ENCODE results near the gene CRISPLD2.

The CRISPLD2 gene

DNA sequence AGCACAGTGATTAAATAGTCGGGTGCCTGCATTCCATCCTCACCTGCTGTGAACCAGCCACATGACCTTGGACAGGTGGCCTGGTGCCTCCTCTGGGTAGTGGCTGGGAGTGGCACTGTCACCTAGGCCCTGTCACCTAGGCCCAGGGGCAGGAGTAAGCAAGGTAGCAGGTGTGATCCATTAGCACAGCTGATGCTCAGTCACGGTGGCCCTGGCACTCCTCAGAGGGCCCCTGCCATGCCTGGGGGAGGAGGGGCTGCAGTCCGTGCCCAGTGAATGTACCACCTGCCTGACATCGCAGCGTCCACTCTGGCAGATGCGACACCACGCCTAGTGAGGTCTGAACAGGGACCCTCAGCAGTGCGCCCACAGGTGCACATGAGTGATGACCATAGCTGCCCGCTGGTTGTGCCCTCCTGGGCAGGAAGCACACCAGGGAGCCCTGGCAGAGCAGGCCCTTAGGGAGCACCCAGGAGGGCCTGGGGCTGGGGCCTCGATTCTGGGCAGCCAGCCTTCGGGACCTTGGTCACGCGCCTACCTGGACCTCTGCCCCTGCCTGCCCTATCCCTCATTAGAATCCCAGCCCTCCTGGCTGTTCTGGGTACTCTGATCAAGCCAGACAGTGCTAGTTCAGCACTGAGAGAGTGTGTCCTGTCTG is 33.1 kb upstream of the CRISPLD2 start:
- Histone ChIP-seq H3K4me1 (ENCODE audit: control insufficient read depth, insufficient read depth, low read length) (no peaks in the 10 kb centered on the region), H3K9ac (ENCODE audit: low read length) (no peak overlapping the region), H3K27me3 (ENCODE audit: control insufficient read depth, insufficient read depth, low read length) (no peaks in the 10 kb centered on the region), H3K9me3 (ENCODE audit: control insufficient read depth, insufficient read depth, low read depth, low read length) (no peaks in the 10 kb centered on the region), H3K36me3 (ENCODE audit: control insufficient read depth, insufficient read depth, low read length) (no peaks in the 10 kb centered on the region), H3K27ac (ENCODE audit: low read depth, low read length) (no peak overlapping the region), H3K4me3 (ENCODE audit: low read depth, low read length) (no peak overlapping the region)

DNA sequence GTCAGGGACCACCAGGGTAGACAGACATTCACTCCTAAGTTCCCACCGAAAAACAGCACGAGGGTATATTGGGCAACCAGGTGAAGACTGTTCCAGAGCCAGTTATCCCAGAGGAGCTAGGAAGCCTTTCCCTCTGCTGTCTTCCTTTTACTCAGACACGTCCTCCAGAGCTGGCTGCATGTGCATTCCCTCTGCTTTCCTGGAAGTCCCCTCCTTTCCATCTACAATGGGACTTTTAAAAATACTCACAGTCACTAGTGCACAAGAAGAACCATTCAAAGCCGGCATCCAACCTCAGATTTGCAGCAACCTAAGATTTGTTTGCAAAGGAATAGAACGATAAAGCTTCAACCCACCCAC is 32.5 kb upstream of the CRISPLD2 start:
- no peak overlapping the region for H3K27ac ChIP-seq (ENCODE audit: low read depth, low read length)
- no peaks in the 10 kb centered on the region for H3K4me1 ChIP-seq (ENCODE audit: control insufficient read depth, insufficient read depth, low read length)
- H3K9ac ChIP-seq (ENCODE audit: low read length), result no peak overlapping the region
- H3K9me3 ChIP-seq (ENCODE audit: control insufficient read depth, insufficient read depth, low read depth, low read length), result no peaks in the 10 kb centered on the region
- H3K27me3 ChIP-seq (ENCODE audit: control insufficient read depth, insufficient read depth, low read length), result no peaks in the 10 kb centered on the region
- no peak overlapping the region for H3K4me3 ChIP-seq (ENCODE audit: low read depth, low read length)
- no peaks in the 10 kb centered on the region for H3K36me3 ChIP-seq (ENCODE audit: control insufficient read depth, insufficient read depth, low read length)

DNA sequence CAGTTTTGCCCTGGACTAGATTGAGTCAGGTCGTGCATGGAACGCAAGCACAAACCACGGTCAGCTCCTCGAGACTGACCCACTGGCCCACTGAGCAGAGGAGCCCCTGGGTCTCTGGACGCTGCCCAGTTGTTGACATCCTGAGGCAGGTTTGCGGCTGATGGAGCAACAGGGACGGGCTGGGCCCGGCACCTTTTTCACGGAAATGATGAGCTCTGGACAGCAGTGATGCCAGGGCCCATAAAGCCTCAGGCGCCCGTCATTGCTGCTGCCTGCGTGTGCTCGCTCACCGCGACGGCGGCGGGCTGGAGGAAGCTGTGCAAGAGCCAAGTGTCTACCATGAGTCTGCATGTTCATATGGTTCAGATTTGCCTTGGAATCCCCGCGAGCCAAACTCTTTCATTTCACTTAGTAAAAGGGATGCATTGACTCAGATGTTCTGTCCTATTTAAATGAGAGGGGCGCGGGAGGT is 30.8 kb upstream of the CRISPLD2 start:
- no peaks in the 10 kb centered on the region for H3K27me3 ChIP-seq (ENCODE audit: control insufficient read depth, insufficient read depth, low read length)
- H3K9ac ChIP-seq (ENCODE audit: low read length), result no peak overlapping the region
- H3K9me3 ChIP-seq (ENCODE audit: control insufficient read depth, insufficient read depth, low read depth, low read length), result no peaks in the 10 kb centered on the region

DNA sequence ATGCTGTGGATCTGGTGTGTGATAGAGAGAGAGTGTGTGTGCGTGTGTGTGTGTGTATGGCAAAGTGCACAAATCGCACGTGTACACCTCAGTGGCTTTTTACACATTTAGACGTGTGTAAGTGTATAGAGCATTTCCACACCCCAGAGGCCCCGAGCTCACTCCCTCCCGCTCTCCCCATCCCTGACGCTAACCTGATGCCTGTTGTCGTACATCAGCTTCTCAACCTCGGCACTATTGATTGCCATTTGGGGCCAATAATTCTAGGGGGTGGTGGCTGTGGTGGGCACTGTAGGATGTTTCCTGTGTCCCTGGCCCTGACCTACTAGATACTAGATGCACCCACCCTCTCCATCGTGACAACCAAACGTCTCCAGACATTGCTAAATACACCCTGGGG is 30.4 kb upstream of the CRISPLD2 start:
- Histone ChIP-seq H3K36me3 (ENCODE audit: control insufficient read depth, insufficient read depth, low read length) (no peaks in the 10 kb centered on the region), H3K27ac (ENCODE audit: low read depth, low read length) (no peak overlapping the region), H3K27me3 (ENCODE audit: control insufficient read depth, insufficient read depth, low read length) (no peaks in the 10 kb centered on the region), H3K9me3 (ENCODE audit: control insufficient read depth, insufficient read depth, low read depth, low read length) (no peaks in the 10 kb centered on the region), H3K9ac (ENCODE audit: low read length) (no peak overlapping the region), H3K4me1 (ENCODE audit: control insufficient read depth, insufficient read depth, low read length) (no peaks in the 10 kb centered on the region), H3K4me3 (ENCODE audit: low read depth, low read length) (no peak overlapping the region)

More for the DNA sequence above, 30.8 kb upstream of the CRISPLD2 start:
- H3K4me3 ChIP-seq (ENCODE audit: low read depth, low read length), result no peak overlapping the region
- H3K4me1 ChIP-seq (ENCODE audit: control insufficient read depth, insufficient read depth, low read length), result no peaks in the 10 kb centered on the region
- no peak overlapping the region for H3K27ac ChIP-seq (ENCODE audit: low read depth, low read length)
- H3K36me3 ChIP-seq (ENCODE audit: control insufficient read depth, insufficient read depth, low read length), result no peaks in the 10 kb centered on the region

DNA sequence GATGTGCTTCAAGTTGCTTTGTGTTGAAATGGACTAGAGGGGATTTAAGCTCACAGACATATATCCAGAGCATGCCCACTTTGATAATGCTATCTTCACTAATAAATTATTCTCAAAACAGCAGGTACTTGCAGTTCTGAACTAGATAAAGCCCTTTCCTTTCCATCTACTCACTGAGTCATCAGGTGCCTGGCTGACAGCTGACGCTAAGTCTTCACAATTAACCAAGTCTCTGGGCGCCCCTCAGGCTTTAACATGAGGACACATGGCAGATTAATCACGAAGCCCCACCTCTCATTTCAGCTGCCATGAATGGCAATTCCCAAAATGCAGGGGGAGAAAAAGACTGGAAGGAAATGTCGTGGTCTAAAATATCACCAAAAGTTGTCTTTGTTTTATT is 29.5 kb upstream of the CRISPLD2 start:
- Histone ChIP-seq H3K27ac (ENCODE audit: low read depth, low read length) (no peak overlapping the region), H3K36me3 (ENCODE audit: control insufficient read depth, insufficient read depth, low read length) (no peaks in the 10 kb centered on the region), H3K9me3 (ENCODE audit: control insufficient read depth, insufficient read depth, low read depth, low read length) (no peaks in the 10 kb centered on the region), H3K9ac (ENCODE audit: low read length) (no peak overlapping the region), H3K27me3 (ENCODE audit: control insufficient read depth, insufficient read depth, low read length) (no peaks in the 10 kb centered on the region), H3K4me3 (ENCODE audit: low read depth, low read length) (no peak overlapping the region), H3K4me1 (ENCODE audit: control insufficient read depth, insufficient read depth, low read length) (peaks cover 1% of the 10 kb centered on the region; the same call in 1 of the 2 replicates)

DNA sequence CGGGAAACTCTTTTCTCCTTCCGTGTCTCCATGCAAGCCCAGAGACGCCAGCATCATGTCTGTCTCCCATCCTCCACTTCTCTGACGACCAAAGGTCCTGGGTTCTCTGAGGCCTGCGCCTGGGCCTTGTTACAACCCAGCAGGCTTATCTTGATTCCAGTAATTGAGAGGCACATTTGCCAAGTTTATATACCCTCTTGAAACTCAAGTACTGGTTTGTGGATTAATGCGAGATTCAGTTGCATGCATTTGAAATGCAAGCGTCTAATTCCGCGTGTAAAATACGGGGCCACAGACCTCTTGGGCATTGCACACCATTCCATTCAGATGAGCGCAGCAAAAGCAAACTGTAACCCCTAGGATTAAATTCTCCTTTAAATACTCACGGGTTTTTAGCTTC is 28.7 kb upstream of the CRISPLD2 start:
- no peaks in the 10 kb centered on the region for H3K27me3 ChIP-seq (ENCODE audit: control insufficient read depth, insufficient read depth, low read length)
- H3K27ac ChIP-seq (ENCODE audit: low read depth, low read length), result no peak overlapping the region
- no peaks in the 10 kb centered on the region for H3K9me3 ChIP-seq (ENCODE audit: control insufficient read depth, insufficient read depth, low read depth, low read length)
- H3K36me3 ChIP-seq (ENCODE audit: control insufficient read depth, insufficient read depth, low read length), result no peaks in the 10 kb centered on the region
- H3K9ac ChIP-seq (ENCODE audit: low read length), result no peak overlapping the region
- H3K4me1 ChIP-seq (ENCODE audit: control insufficient read depth, insufficient read depth, low read length), result peaks cover 2% of the 10 kb centered on the region; the same call in 1 of the 2 replicates
- H3K4me3 ChIP-seq (ENCODE audit: low read depth, low read length), result no peak overlapping the region

DNA sequence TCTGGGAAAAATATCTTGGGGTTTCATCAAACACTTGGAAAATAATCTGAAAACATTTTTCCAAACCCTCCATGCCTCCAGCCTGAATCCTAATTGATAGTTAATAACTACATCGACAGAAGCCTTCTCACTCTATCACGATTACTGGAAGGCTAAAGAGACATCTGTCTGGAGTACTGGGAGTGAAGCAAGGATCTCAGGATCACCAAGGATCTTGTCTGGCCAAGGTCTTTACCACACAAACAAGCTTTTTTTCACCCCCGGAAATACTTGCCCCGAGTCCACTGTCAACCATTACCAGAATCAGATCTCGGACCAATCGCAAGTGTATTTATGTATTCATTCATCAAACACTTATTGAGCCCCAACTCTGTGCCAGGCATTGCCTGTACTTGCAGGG is 28.3 kb upstream of the CRISPLD2 start:
- Histone ChIP-seq H3K4me3 (ENCODE audit: low read depth, low read length) (no peak overlapping the region), H3K4me1 (ENCODE audit: control insufficient read depth, insufficient read depth, low read length) (peaks cover 2% of the 10 kb centered on the region; the same call in 1 of the 2 replicates), H3K36me3 (ENCODE audit: control insufficient read depth, insufficient read depth, low read length) (no peaks in the 10 kb centered on the region), H3K9me3 (ENCODE audit: control insufficient read depth, insufficient read depth, low read depth, low read length) (no peaks in the 10 kb centered on the region), H3K27ac (ENCODE audit: low read depth, low read length) (no peak overlapping the region), H3K27me3 (ENCODE audit: control insufficient read depth, insufficient read depth, low read length) (no peaks in the 10 kb centered on the region), H3K9ac (ENCODE audit: low read length) (no peak overlapping the region)

DNA sequence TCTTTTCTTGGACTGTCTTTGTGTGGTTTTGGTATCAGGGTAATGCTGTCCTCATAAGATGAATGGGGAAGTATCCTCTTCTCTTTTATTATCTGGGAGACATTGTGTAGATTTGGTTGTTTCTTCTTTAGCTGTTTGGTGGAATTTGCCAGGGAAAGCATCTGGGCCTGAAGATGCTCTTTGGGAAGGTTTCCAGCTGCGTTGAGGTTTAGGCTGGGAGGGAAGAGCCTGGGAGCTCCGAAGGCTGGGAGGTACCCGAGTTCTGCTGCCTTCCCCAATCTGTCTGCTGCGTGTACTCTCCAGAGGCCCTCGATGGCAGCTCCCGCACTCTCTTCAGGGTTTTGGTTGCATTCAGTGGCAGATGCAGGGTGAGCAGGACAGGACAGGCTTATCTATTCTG is 25.6 kb upstream of the CRISPLD2 start:
- H3K4me3 ChIP-seq (ENCODE audit: low read depth, low read length), result no peak overlapping the region
- H3K27me3 ChIP-seq (ENCODE audit: control insufficient read depth, insufficient read depth, low read length), result no peaks in the 10 kb centered on the region
- peaks cover 2% of the 10 kb centered on the region; the same call in 1 of the 2 replicates for H3K4me1 ChIP-seq (ENCODE audit: control insufficient read depth, insufficient read depth, low read length)
- no peaks in the 10 kb centered on the region for H3K9me3 ChIP-seq (ENCODE audit: control insufficient read depth, insufficient read depth, low read depth, low read length)
- no peaks in the 10 kb centered on the region for H3K36me3 ChIP-seq (ENCODE audit: control insufficient read depth, insufficient read depth, low read length)
- H3K27ac ChIP-seq (ENCODE audit: low read depth, low read length), result no peak overlapping the region
- H3K9ac ChIP-seq (ENCODE audit: low read length), result no peak overlapping the region

DNA sequence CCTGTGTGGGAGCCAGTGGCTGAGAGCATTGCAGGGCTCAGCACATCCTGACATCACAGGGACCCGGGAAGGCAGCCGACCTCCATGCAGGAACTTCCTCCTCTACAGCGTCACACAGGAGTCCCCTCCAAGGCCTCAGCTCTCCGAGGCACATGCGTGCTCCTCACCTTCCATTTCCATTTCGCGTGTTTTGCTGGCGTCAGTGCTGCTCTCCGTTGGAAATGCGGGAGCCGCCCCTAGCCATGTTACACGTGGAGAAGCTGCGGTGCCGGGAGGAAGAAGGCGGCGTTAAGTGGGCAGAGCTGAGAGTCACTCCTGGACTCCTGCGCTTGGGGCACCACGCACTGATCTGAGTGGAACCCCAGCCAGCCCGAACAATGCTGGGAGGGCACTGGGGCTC is 25.2 kb upstream of the CRISPLD2 start:
- Histone ChIP-seq H3K9me3 (ENCODE audit: control insufficient read depth, insufficient read depth, low read depth, low read length) (no peaks in the 10 kb centered on the region), H3K9ac (ENCODE audit: low read length) (no peak overlapping the region), H3K4me1 (ENCODE audit: control insufficient read depth, insufficient read depth, low read length) (peaks cover 2% of the 10 kb centered on the region; the same call in 1 of the 2 replicates), H3K4me3 (ENCODE audit: low read depth, low read length) (no peak overlapping the region), H3K36me3 (ENCODE audit: control insufficient read depth, insufficient read depth, low read length) (no peaks in the 10 kb centered on the region), H3K27ac (ENCODE audit: low read depth, low read length) (no peak overlapping the region), H3K27me3 (ENCODE audit: control insufficient read depth, insufficient read depth, low read length) (no peaks in the 10 kb centered on the region)

DNA sequence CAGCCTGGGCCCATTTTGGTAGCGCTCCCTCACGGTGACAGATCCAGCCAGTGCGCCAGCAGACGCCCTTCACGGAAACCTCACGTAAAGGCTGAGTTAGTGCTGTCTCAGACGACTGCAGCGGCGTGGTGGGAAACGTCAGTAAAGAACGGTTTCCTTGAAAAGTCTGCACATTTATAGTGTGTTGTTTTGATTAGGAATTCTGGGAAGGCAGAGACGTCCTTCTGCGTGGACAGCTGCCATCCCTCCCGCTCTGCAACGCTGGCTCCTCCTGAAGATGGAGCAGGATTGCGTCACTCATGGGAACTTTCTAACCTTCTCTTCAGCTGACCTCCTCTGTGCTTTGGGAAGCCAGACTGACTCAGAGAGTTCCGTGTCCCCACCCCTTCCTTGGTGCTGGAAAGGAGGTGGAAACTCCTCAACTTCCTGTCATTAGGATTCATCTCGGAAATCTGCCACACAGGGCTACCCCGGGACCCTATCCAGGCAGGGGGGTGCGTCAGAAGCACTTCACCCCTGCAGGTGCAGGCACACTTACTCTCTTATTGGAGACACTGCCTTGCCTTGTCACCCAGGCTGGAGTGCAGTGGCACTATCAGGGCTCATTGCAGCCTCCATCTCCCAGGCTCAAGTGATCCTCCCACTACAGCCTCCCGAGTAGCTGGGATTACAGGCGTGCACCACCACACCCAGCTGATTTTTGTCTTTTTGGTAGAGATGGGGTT is 24.3 kb upstream of the CRISPLD2 start:
- Histone ChIP-seq H3K27ac (ENCODE audit: low read depth, low read length) (no peak overlapping the region), H3K4me1 (ENCODE audit: control insufficient read depth, insufficient read depth, low read length) (peaks cover 2% of the 10 kb centered on the region; the same call in 1 of the 2 replicates), H3K36me3 (ENCODE audit: control insufficient read depth, insufficient read depth, low read length) (no peaks in the 10 kb centered on the region), H3K9ac (ENCODE audit: low read length) (no peak overlapping the region), H3K4me3 (ENCODE audit: low read depth, low read length) (no peak overlapping the region), H3K27me3 (ENCODE audit: control insufficient read depth, insufficient read depth, low read length) (no peaks in the 10 kb centered on the region), H3K9me3 (ENCODE audit: control insufficient read depth, insufficient read depth, low read depth, low read length) (no peaks in the 10 kb centered on the region)

DNA sequence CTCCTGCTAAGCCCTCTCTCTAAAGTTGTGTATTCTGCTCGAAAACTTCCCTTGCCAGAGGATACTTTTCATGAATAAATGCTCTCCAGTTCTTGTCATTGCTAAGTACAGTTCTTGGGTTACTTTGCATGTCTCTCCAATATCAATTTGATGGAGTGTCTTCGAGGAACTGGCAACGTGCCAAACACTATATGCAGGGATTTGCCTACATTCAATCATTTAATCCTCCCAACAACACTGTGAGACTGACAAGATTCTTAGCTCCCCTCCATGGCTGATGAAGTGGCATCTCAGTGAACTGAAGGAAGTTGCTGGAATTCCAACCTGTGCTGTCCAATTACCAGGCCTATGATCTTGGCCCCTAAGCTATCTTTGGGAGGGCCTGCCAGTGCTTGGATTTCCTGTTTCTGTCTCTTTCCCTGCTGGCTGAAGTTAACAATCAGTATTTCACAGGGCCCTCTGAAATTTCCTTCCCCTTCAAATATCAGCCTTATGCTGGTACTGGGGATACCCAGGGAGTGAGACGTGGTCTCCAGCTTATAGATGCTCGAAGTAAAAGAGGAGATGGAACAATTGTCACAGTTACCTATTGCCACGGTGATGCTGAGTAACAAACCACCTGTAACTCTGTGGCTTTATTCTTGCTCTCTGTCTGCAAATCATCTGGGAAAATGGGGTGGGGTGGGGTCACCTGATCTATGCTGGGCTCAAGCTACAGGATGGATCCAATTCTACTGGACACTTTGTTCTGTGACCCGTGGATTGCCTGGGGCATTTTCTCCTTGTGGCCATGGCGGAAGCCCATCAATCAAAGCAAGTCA is 19.4 kb upstream of the CRISPLD2 start:
- no peak overlapping the region for H3K4me3 ChIP-seq (ENCODE audit: low read depth, low read length)
- no peak overlapping the region for H3K9ac ChIP-seq (ENCODE audit: low read length)
- H3K27ac ChIP-seq (ENCODE audit: low read depth, low read length), result no peak overlapping the region
- H3K27me3 ChIP-seq (ENCODE audit: control insufficient read depth, insufficient read depth, low read length), result no peaks in the 10 kb centered on the region
- H3K36me3 ChIP-seq (ENCODE audit: control insufficient read depth, insufficient read depth, low read length), result no peaks in the 10 kb centered on the region
- peaks cover under 1% of the 10 kb centered on the region; the same call in 1 of the 2 replicates for H3K4me1 ChIP-seq (ENCODE audit: control insufficient read depth, insufficient read depth, low read length)
- H3K9me3 ChIP-seq (ENCODE audit: control insufficient read depth, insufficient read depth, low read depth, low read length), result no peaks in the 10 kb centered on the region
